ENCODE data around the gene CASZ1. TPM values are rescaled to one million over a fixed set of nuclear protein-coding genes. Genes with fewer than 3 reads are reported as not detected.

Gene CASZ1
- total RNA-seq, 1 experiment from 2014 or later: 12.6 TPM

- intact Hi-C loops (cut with micrococcal nuclease; ENCODE audit: unreplicated experiment): no loop called here
- no peak for DNase-seq
- Mint-ChIP-seq H3K27ac (ENCODE audit: unreplicated experiment) (no peak overlapping the region), H3K36me3 (ENCODE audit: insufficient read depth, unreplicated experiment) (no peaks in the 10 kb centered on the region), H3K9me3 (ENCODE audit: low read depth, unreplicated experiment) (no peaks in the 10 kb centered on the region), H3K27me3 (ENCODE audit: unreplicated experiment) (no peaks in the 10 kb centered on the region), H3K4me3 (ENCODE audit: low read depth, unreplicated experiment) (no peak overlapping the region), H3K4me1 (ENCODE audit: low read depth, unreplicated experiment) (no peaks in the 10 kb centered on the region)
- TF ChIP-seq, protein P1, sequence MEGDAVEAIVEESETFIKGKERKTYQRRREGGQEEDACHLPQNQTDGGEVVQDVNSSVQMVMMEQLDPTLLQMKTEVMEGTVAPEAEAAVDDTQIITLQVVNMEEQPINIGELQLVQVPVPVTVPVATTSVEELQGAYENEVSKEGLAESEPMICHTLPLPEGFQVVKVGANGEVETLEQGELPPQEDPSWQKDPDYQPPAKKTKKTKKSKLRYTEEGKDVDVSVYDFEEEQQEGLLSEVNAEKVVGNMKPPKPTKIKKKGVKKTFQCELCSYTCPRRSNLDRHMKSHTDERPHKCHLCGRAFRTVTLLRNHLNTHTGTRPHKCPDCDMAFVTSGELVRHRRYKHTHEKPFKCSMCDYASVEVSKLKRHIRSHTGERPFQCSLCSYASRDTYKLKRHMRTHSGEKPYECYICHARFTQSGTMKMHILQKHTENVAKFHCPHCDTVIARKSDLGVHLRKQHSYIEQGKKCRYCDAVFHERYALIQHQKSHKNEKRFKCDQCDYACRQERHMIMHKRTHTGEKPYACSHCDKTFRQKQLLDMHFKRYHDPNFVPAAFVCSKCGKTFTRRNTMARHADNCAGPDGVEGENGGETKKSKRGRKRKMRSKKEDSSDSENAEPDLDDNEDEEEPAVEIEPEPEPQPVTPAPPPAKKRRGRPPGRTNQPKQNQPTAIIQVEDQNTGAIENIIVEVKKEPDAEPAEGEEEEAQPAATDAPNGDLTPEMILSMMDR (IDR thresholded peaks at IDR 0.05; ENCODE audit: unreplicated experiment): no peak
- CTCF ChIA-PET: no interaction called here
- no TSS peak for BruUV-seq (replicated peaks)
Measured at GRCh38 chr1:10625554-10625953, 170.9 kb downstream of the CASZ1 start.

- no peak overlapping the region for H3K4me3 Mint-ChIP-seq (ENCODE audit: low read depth, unreplicated experiment)
- no TSS peak for BruUV-seq (replicated peaks)
- no peak overlapping the region for H3K27ac Mint-ChIP-seq (ENCODE audit: unreplicated experiment)
- intact Hi-C loops (cut with micrococcal nuclease; ENCODE audit: unreplicated experiment): no loop called here
- CTCF ChIA-PET: no interaction called here
- TF ChIP-seq, protein P1 (IDR thresholded peaks at IDR 0.05; ENCODE audit: unreplicated experiment): no peak
- no peak for DNase-seq
- H3K9me3 Mint-ChIP-seq (ENCODE audit: low read depth, unreplicated experiment): no peaks in the 10 kb centered on the region
- H3K36me3 Mint-ChIP-seq (ENCODE audit: insufficient read depth, unreplicated experiment): no peaks in the 10 kb centered on the region
- H3K27me3 Mint-ChIP-seq (ENCODE audit: unreplicated experiment): no peaks in the 10 kb centered on the region
- H3K4me1 Mint-ChIP-seq (ENCODE audit: low read depth, unreplicated experiment): no peaks in the 10 kb centered on the region
Measured at GRCh38 chr1:10625076-10625475, 171.4 kb downstream of the CASZ1 start.

- BruUV-seq (replicated peaks): no TSS peak
- CTCF ChIA-PET: no interaction called here
- H3K4me3 Mint-ChIP-seq (ENCODE audit: low read depth, unreplicated experiment): no peak overlapping the region
- TF ChIP-seq, protein P1 (IDR thresholded peaks at IDR 0.05; ENCODE audit: unreplicated experiment): no peak
- no peaks in the 10 kb centered on the region for H3K36me3 Mint-ChIP-seq (ENCODE audit: insufficient read depth, unreplicated experiment)
- no peaks in the 10 kb centered on the region for H3K4me1 Mint-ChIP-seq (ENCODE audit: low read depth, unreplicated experiment)
- H3K27me3 Mint-ChIP-seq (ENCODE audit: unreplicated experiment): no peaks in the 10 kb centered on the region
- H3K9me3 Mint-ChIP-seq (ENCODE audit: low read depth, unreplicated experiment): no peaks in the 10 kb centered on the region
- intact Hi-C loops (cut with micrococcal nuclease; ENCODE audit: unreplicated experiment): no loop called here
- no peak overlapping the region for H3K27ac Mint-ChIP-seq (ENCODE audit: unreplicated experiment)
- DNase-seq: no peak
Measured at GRCh38 chr1:10624256-10625050, 172.0 kb downstream of the CASZ1 start.

- Mint-ChIP-seq H3K9me3 (ENCODE audit: low read depth, unreplicated experiment) (no peaks in the 10 kb centered on the region), H3K36me3 (ENCODE audit: insufficient read depth, unreplicated experiment) (no peaks in the 10 kb centered on the region), H3K27ac (ENCODE audit: unreplicated experiment) (no peak overlapping the region), H3K4me1 (ENCODE audit: low read depth, unreplicated experiment) (no peaks in the 10 kb centered on the region), H3K27me3 (ENCODE audit: unreplicated experiment) (no peaks in the 10 kb centered on the region), H3K4me3 (ENCODE audit: low read depth, unreplicated experiment) (no peak overlapping the region)
- DNase-seq: no peak
- intact Hi-C loops (cut with micrococcal nuclease; ENCODE audit: unreplicated experiment): no loop called here
- TF ChIP-seq, protein P1 (IDR thresholded peaks at IDR 0.05; ENCODE audit: unreplicated experiment): no peak
- CTCF ChIA-PET: no interaction called here
- BruUV-seq (replicated peaks): no TSS peak
Measured at GRCh38 chr1:10623686-10624145, 172.7 kb downstream of the CASZ1 start.
